Spleen (tissue), 11 donors: ENCODE results near the gene FOXP1. TPM values are rescaled to one million over a fixed set of nuclear protein-coding genes. Genes with fewer than 3 reads are reported as not detected.

ENCODE experiments used
- DNase-seq: peaks from one replicate; pipeline ENCODE4 v3.0.0-alpha.2; 2020
- H3K27ac ChIP-seq, 8 donors: fragments of 200-600 bp; sonication (generic) in 7 of 8; 1 replicate in 4 of 8; 2 replicates in 4 of 8; pipeline versions ENCODE4 v1.5.0 to v1.8.0; 2016 to 2021; ENCODE audit warnings: inconsistent platforms in 4 of 8, mild to moderate bottlenecking in 4 of 8, moderate library complexity in 1 of 8
- H3K27me3 ChIP-seq, 7 donors: fragments of 200-600 bp; sonication (generic) in 6 of 7; replicated peaks in 1 of 7; 1 replicate in 4 of 7; 2 replicates in 3 of 7; pipeline versions ENCODE4 v1.5.0 to v1.8.0; 2016 to 2021; ENCODE audit warnings: inconsistent platforms in 3 of 7, mild to moderate bottlenecking in 1 of 7
- H3K36me3 ChIP-seq, 6 donors: fragments of 200-600 bp; sonication (generic) in 5 of 6; 1 replicate in 4 of 6; 2 replicates in 2 of 6; pipeline versions ENCODE4 v1.5.0 to v1.8.0; 2016 to 2021; ENCODE audit warnings: inconsistent platforms in 2 of 6
- H3K4me1 ChIP-seq, 6 donors: fragments of 200-600 bp; sonication (generic) in 5 of 6; 1 replicate in 3 of 6; 2 replicates in 3 of 6; pipeline versions ENCODE4 v1.5.0 to v1.8.0; 2016 to 2021; ENCODE audit warnings: inconsistent platforms in 3 of 6
- H3K4me3 ChIP-seq, 8 donors: fragments of 200-600 bp; sonication (generic) in 7 of 8; 1 replicate in 4 of 8; 2 replicates in 4 of 8; pipeline versions ENCODE4 v1.5.0 to v1.8.0; 2016 to 2021; ENCODE audit warnings: inconsistent platforms in 4 of 8, mild to moderate bottlenecking in 4 of 8, moderate library complexity in 2 of 8
- H3K9me3 ChIP-seq, 8 donors: fragments of 200-600 bp; sonication (generic) in 7 of 8; 1 replicate in 4 of 8; 2 replicates in 4 of 8; pipeline versions ENCODE4 v1.5.0 to v1.8.0; 2016 to 2021; ENCODE audit warnings: inconsistent platforms in 4 of 8
- POLR2A ChIP-seq, 3 donors: fragments of 450-650 bp; IDR thresholded peaks; one replicate each; pipeline ENCODE4 v1.5.1; 2017; ENCODE audit warnings: antibody characterized with exemption in 3 of 3, mild to moderate bottlenecking in 1 of 3
- POLR2AphosphoS5 ChIP-seq, 3 donors: sonication (generic); formaldehyde crosslinking; IDR thresholded peaks; one replicate each; pipeline ENCODE4 v1.5.1; 2017; ENCODE audit warnings: antibody characterized with exemption in 3 of 3
- WGBS, 5 donors: extraction: QIAGEN DNeasy Blood & Tissue Kit in 3 of 5; methylation state at CpG; one replicate each; pipeline versions ENCODE4 v1.1.5 to v1.1.7; 2013 to 2018; 5-methylcytosine and 5-hydroxymethylcytosine counted together
- intact Hi-C: fragments of 100-400 bp; cut with DNase I; formaldehyde crosslinking; loops from one replicate; pipeline ENCODE4 v1.15.0; 2023; ENCODE audit warnings: low total_unique reads
- polyA plus RNA-seq, 3 donors: library from polyadenylated mRNA; stranded (reverse); fragments of 200-250 nt; gene quantifications; one replicate each; pipeline ENCODE4 v1.2.1, GENCODE V29; 2013
- total RNA-seq, 7 donors: library from RNA; depleted of rRNA in 3 of 7; stranded (reverse); fragments of >200 nt in 3 of 7; fragmentation: NEBNext Ultra II Directional in 4 of 7; extraction: Animal tissue kit (Norgen Biotek cat#: 25700) in 4 of 7; gene quantifications; one replicate each; pipeline versions ENCODE4 v1.1.0 to v1.2.1, GENCODE V29; 2016 to 2021
- TF ChIP-seq, protein P1 (sequence below), 11 experiments: fragments of 200-600 bp in 7 of 11; fragments of 450-650 bp in 4 of 11; sonication (generic) in 4 of 11; IDR thresholded peaks in 8 of 11; conservative IDR thresholded peaks in 3 of 11; 1 replicate in 7 of 11; 2 replicates in 4 of 11; pipeline versions ENCODE4 v1.4.0 to v1.8.0; 2016 to 2021; ENCODE audit warnings: antibody characterized with exemption in 11 of 11, inconsistent platforms in 4 of 11, mild to moderate bottlenecking in 1 of 11
- donor health status: healthy with polysubstance abuse.
- donor health status: DM: no; HTN: no; CAD: no; lungs with moderate emphysema.
- donor health status: DM: no; HTN: no; CAD: no.
- donor health status: Bipolar disorder and iron deficiency.
- donor health status: healthy.
- donor health status: DM: no; HTN: no; CAD: no.
- donor health status: DM: yes; HTN: yes; CAD: no.

The FOXP1 gene
- total and polyA plus RNA-seq, 10 donors: 11.1 to 202 (median 153) TPM

DNA sequence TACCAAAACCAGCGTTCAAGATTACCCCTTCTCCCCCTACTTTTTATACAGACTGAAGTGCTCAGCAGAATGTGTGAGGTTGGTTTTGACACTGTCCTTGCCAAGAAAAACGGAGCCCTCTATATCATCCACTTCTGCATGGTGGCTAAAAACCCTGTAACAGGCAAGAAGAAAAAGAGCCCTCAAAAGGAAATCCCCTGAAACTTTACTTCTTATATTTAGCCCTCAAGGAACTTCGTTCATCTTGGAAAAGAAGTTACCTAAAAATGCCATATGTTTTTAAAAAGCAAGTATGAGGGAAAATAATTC is 473.6 kb downstream of the FOXP1 start:
- intact Hi-C loops: no loop called here
- no peak overlapping the region for H3K4me3 ChIP-seq
- no peaks in the 10 kb centered on the region for H3K9me3 ChIP-seq
- WGBS, 5 donors: 46 to 63% (median 58%) methylated on average over 3 of the region's 3 CpGs
- TF ChIP-seq, protein P1, sequence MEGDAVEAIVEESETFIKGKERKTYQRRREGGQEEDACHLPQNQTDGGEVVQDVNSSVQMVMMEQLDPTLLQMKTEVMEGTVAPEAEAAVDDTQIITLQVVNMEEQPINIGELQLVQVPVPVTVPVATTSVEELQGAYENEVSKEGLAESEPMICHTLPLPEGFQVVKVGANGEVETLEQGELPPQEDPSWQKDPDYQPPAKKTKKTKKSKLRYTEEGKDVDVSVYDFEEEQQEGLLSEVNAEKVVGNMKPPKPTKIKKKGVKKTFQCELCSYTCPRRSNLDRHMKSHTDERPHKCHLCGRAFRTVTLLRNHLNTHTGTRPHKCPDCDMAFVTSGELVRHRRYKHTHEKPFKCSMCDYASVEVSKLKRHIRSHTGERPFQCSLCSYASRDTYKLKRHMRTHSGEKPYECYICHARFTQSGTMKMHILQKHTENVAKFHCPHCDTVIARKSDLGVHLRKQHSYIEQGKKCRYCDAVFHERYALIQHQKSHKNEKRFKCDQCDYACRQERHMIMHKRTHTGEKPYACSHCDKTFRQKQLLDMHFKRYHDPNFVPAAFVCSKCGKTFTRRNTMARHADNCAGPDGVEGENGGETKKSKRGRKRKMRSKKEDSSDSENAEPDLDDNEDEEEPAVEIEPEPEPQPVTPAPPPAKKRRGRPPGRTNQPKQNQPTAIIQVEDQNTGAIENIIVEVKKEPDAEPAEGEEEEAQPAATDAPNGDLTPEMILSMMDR (IDR thresholded peaks at IDR 0.05 in 8 of 11, conservative IDR thresholded peaks at IDR 0.05 in 3 of 11): no peak
- no peak for TF ChIP-seq POLR2AphosphoS5 (IDR thresholded peaks at IDR 0.05)
- TF ChIP-seq POLR2A (IDR thresholded peaks at IDR 0.05): no peak
- peaks cover 0 to 74% (median 23%) of the 10 kb centered on the region in 6 donors for H3K36me3 ChIP-seq
- peak overlapping the region in 3 of 8 donors; percentile 10 to 69 (median 26) for H3K27ac ChIP-seq
- no peak for DNase-seq
- peaks cover 0 to 81% (median 35%) of the 10 kb centered on the region in 6 donors for H3K4me1 ChIP-seq
- no peaks in the 10 kb centered on the region for H3K27me3 ChIP-seq

DNA sequence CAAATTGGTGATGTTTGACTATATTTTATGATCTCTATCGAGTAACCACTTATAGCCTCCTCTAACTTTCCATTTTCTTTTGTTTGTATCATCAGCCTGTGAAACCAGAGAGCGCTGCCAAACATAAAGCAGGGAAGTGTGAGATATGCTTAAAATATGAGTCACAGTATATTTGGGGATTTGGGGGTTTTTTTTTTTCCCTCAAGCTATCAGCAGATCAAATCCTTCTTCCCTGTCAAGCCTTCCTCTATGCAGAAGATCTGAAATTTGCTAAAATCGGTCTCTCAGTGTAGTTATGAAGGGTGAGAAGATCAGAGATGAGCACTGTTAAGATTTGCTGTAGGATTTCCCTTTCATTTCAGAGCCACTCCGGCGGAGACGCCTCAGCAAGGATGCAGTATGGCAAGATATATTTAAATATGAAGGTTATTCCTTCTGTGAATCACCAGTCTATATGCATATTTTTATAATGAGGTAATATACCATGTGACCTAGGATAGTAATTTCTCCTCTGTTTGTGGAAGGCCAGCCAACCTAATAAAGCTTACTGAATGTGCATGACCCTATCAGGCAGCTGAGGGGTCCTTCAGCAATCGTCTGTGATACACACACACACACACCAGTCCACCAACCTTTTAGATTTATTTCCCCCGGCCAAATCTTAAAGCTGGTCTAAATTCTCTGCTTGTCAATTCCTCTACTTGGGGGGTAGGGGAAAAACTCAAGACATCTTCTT is 474.1 kb downstream of the FOXP1 start:
- Histone ChIP-seq H3K9me3 (no peaks in the 10 kb centered on the region), H3K4me1 (peaks cover 0 to 81% (median 39%) of the 10 kb centered on the region in 6 donors), H3K27me3 (no peaks in the 10 kb centered on the region), H3K27ac (peak overlapping the region in 3 of 8 donors; percentile 10 to 69 (median 26)), H3K36me3 (peaks cover 0 to 75% (median 22%) of the 10 kb centered on the region in 6 donors), H3K4me3 (no peak overlapping the region)
- intact Hi-C loops: no loop called here
- no peak for DNase-seq
- TF ChIP-seq POLR2AphosphoS5 (IDR thresholded peaks at IDR 0.05): no peak
- TF ChIP-seq POLR2A (IDR thresholded peaks at IDR 0.05): no peak
- TF ChIP-seq, protein P1 (IDR thresholded peaks at IDR 0.05 in 8 of 11, conservative IDR thresholded peaks at IDR 0.05 in 3 of 11): no peak
- WGBS, 5 donors: 61 to 81% (median 74%) methylated on average over 8 of the region's 8 CpGs

DNA sequence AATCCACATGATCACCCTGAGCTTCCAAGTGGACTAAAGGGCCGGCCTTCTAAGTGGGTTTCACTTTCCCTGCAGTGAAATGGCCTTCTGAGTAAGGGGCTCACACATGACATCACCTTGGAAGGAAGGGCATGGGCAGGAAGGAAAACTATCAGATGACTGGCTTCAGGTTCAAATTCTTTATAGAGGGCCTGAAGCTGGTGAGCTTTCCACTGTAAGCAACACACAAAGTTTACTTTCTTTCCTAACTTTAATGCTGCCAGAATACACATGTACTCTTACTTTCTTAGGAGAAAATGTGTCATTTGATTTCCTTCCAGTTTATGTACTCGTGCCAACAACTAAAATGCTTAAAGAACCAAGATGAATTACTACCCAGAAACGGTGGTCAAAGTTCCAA is 475.6 kb downstream of the FOXP1 start:
- peak in 1 of 3 donors; percentile 15 for TF ChIP-seq POLR2AphosphoS5 (IDR thresholded peaks at IDR 0.05)
- TF ChIP-seq, protein P1 (IDR thresholded peaks at IDR 0.05 in 8 of 11, conservative IDR thresholded peaks at IDR 0.05 in 3 of 11): no peak
- H3K36me3 ChIP-seq: peaks cover 0 to 77% (median 23%) of the 10 kb centered on the region in 6 donors
- H3K4me3 ChIP-seq: no peak overlapping the region
- peaks cover 0 to 95% (median 53%) of the 10 kb centered on the region in 6 donors for H3K4me1 ChIP-seq
- no peaks in the 10 kb centered on the region for H3K27me3 ChIP-seq
- DNase-seq: no peak
- intact Hi-C loops: no loop called here
- WGBS, 5 donors: 50 to 70% (median 59%) methylated on average over 3 of the region's 3 CpGs
- H3K27ac ChIP-seq: peak overlapping the region in 6 of 8 donors; percentile 6 to 69 (median 52)
- no peaks in the 10 kb centered on the region for H3K9me3 ChIP-seq

DNA sequence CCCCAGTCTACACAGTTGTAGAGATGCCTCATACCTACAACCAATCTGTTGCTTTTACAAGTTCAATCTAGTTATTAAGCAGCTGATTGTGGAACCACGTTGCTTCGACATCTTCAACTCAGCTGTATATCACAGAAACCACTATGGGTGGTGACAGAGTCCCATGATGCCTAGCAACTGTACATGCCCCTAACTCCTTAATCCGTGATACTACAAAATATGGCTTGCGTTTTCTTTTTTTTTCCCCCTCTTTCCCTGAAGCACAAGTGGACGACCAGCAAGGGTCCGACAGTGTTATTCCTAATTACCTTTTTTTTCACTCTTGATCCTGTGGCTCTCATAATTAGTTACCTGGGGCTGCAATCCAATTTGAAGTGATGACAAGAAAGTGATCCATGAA is 478.6 kb downstream of the FOXP1 start:
- TF ChIP-seq, protein P1 (IDR thresholded peaks at IDR 0.05 in 8 of 11, conservative IDR thresholded peaks at IDR 0.05 in 3 of 11): no peak
- no peak for TF ChIP-seq POLR2AphosphoS5 (IDR thresholded peaks at IDR 0.05)
- TF ChIP-seq POLR2A (IDR thresholded peaks at IDR 0.05): no peak

More for the DNA sequence above, 478.6 kb downstream of the FOXP1 start:
- Histone ChIP-seq H3K27ac (peak overlapping the region in 1 of 8 donors; percentile 3), H3K4me3 (no peak overlapping the region), H3K27me3 (no peaks in the 10 kb centered on the region), H3K4me1 (peaks cover 5 to 100% (median 64%) of the 10 kb centered on the region in 6 donors), H3K36me3 (peaks cover 0 to 54% (median 4%) of the 10 kb centered on the region in 6 donors), H3K9me3 (no peaks in the 10 kb centered on the region)
- DNase-seq: no peak
- intact Hi-C loops: no loop called here
- 85 to 90% (median 86%) methylated on average over 6 of the region's 6 CpGs for WGBS, 5 donors
